Activated T-helper 2 cell treated with anti-CD3 and anti-CD28 coated beads, Interferon-gamma antibody, Interleukin-2, Interleukin-4, amounts not matched to agents 10 μg/mL and 5 μg/mL and 100 μg/mL, durations not matched to agents 14 hours and 24 hours and 36 hours (primary cell): ENCODE data around the gene TNFRSF1A. TPM values are rescaled to one million over a fixed set of nuclear protein-coding genes. Genes with fewer than 3 reads are reported as not detected.

ENCODE experiments used
- DNase-seq: peaks from one replicate; pipeline ENCODE4 v3.0.0; 2021; ENCODE audit warnings: low spot score
- H3K27ac Mint-ChIP-seq: one replicate; pipeline ENCODE4 v1.8.0; 2021; ENCODE audit warnings: mixed read lengths
- H3K27me3 Mint-ChIP-seq: one replicate; pipeline ENCODE4 v1.8.0; 2021; ENCODE audit warnings: low read depth, mixed read lengths
- H3K36me3 Mint-ChIP-seq: one replicate; pipeline ENCODE4 v1.8.0; 2021; ENCODE audit warnings: low read depth, mixed read lengths
- H3K4me1 Mint-ChIP-seq: one replicate; pipeline ENCODE4 v1.8.0; 2021; ENCODE audit warnings: low read depth, mixed read lengths
- H3K4me3 Mint-ChIP-seq: one replicate; pipeline ENCODE4 v1.8.0; 2021; ENCODE audit warnings: low read depth, mild to moderate bottlenecking, moderate library complexity, mixed read lengths
- H3K9me3 Mint-ChIP-seq: one replicate; pipeline ENCODE4 v1.8.0; 2021; ENCODE audit warnings: mixed read lengths
- intact Hi-C: fragments of 100-400 bp; cut with micrococcal nuclease; formaldehyde crosslinking; loops from one replicate; pipeline ENCODE4 v1.15.1; 2023
- total RNA-seq: library from RNA; stranded (reverse); gene quantifications from 2 replicates; pipeline ENCODE4 v1.2.3, GENCODE V29; 2022

The TNFRSF1A gene
- total RNA-seq, 1 donor from 2014 or later, result 37.6 TPM

GRCh38 chr12:6378709-6379472, 37.0 kb upstream of the TNFRSF1A start:
- H3K36me3 Mint-ChIP-seq, result no peaks in the 10 kb centered on the region
- DNase-seq, result no peak
- no peak overlapping the region for H3K27ac Mint-ChIP-seq
- no peaks in the 10 kb centered on the region for H3K9me3 Mint-ChIP-seq
- H3K27me3 Mint-ChIP-seq, result peaks cover 25% of the 10 kb centered on the region
- intact Hi-C loops, result no loop called here
- no peak overlapping the region for H3K4me3 Mint-ChIP-seq
- H3K4me1 Mint-ChIP-seq, result peaks cover 9% of the 10 kb centered on the region

GRCh38 chr12:6377667-6377994, 35.8 kb upstream of the TNFRSF1A start:
- Mint-ChIP-seq H3K27ac (no peak overlapping the region), H3K27me3 (peaks cover 20% of the 10 kb centered on the region), H3K9me3 (no peaks in the 10 kb centered on the region), H3K36me3 (no peaks in the 10 kb centered on the region), H3K4me3 (no peak overlapping the region), H3K4me1 (peaks cover 11% of the 10 kb centered on the region)
- no peak for DNase-seq
- intact Hi-C loops, result no loop called here

GRCh38 chr12:6376870-6377666, 35.2 kb upstream of the TNFRSF1A start:
- intact Hi-C loops, result no loop called here
- Mint-ChIP-seq H3K27ac (no peak overlapping the region), H3K9me3 (no peaks in the 10 kb centered on the region), H3K27me3 (peaks cover 17% of the 10 kb centered on the region), H3K36me3 (no peaks in the 10 kb centered on the region), H3K4me1 (peaks cover 17% of the 10 kb centered on the region), H3K4me3 (no peak overlapping the region)
- DNase-seq, result no peak

DNA sequence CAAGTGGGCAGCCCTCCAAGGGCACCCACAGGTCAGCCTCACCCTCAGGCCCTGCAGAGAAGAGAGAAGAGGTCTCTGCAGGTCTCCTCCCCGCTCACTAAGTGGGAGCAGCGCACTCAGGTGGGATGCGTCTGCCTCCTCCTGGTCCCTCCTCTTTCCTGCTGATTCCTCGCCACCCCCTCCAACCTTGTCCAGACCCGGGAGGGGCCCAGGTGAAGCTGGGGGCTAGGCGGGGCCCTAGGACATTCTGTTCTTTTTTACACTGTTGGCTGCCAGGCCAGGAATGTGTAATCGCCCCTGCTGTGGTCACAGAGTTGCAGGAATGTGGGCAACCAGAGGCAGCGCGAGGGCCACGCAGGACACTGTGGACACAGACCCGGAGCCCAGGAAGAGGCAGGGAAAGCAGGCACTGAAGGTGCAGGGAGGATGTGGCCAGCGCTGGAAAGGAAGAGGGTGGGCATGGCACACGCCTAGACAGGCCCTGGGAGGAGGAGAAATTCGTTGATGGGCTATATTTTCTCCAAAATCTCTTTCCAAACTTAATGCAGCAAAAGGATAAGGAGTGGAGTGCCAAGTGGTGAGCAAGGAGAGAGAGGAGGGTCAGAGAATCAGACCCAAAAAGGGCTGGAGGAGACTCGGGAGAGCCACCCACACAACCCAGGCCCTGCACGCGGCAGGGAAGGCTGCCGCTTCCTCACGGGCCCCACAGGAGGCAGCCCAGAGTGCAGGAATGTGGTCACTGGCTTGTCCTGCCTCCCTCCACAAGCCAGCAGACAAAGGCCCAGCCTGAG, 34.4 kb upstream of the TNFRSF1A start:
- H3K27me3 Mint-ChIP-seq, result peaks cover 9% of the 10 kb centered on the region
- intact Hi-C loops, result no loop called here
- H3K4me1 Mint-ChIP-seq, result peaks cover 18% of the 10 kb centered on the region
- no peaks in the 10 kb centered on the region for H3K9me3 Mint-ChIP-seq
- no peak for DNase-seq
- H3K36me3 Mint-ChIP-seq, result no peaks in the 10 kb centered on the region
- no peak overlapping the region for H3K27ac Mint-ChIP-seq
- H3K4me3 Mint-ChIP-seq, result no peak overlapping the region

- peaks cover 3% of the 10 kb centered on the region for H3K27me3 Mint-ChIP-seq
- H3K27ac Mint-ChIP-seq, result no peak within 1 kb of the TSS
- no peaks in the 10 kb centered on the region for H3K9me3 Mint-ChIP-seq
- no peak within 1 kb of the TSS for H3K4me3 Mint-ChIP-seq
- peaks cover 18% of the 10 kb centered on the region for H3K4me1 Mint-ChIP-seq
- H3K36me3 Mint-ChIP-seq, result no peaks in the 10 kb centered on the region
- DNase-seq, result no peak
- intact Hi-C loops, result no loop called here
Observed at GRCh38 chr12:6375269-6376078, 33.6 kb upstream of the TNFRSF1A start, which contains the start of gene SCNN1A. SCNN1A (minus strand) TSS chr12:6375563; CDS start chr12:6374783, 780 bp downstream.

DNA sequence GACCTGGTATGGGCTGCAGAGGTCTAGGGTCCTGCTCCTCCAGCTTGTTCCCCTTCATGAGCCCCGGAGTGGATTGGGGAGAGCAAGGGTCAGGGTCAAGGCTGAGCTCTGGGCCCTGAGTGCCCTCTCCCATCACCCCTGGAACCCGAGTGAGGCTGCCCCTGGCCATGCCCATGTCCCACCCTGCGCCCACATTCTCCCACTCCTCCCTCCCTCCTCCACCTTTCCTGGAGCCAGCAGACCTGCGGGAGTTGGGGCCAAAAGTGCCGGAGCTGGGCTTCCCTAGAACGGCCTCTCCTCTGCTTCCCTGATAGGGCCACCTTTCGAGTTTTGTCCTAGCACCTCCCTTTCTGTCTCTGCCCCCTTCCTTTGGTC, 32.9 kb upstream of the TNFRSF1A start:
- intact Hi-C loops, result no loop called here
- H3K27ac Mint-ChIP-seq, result no peak overlapping the region

DNA sequence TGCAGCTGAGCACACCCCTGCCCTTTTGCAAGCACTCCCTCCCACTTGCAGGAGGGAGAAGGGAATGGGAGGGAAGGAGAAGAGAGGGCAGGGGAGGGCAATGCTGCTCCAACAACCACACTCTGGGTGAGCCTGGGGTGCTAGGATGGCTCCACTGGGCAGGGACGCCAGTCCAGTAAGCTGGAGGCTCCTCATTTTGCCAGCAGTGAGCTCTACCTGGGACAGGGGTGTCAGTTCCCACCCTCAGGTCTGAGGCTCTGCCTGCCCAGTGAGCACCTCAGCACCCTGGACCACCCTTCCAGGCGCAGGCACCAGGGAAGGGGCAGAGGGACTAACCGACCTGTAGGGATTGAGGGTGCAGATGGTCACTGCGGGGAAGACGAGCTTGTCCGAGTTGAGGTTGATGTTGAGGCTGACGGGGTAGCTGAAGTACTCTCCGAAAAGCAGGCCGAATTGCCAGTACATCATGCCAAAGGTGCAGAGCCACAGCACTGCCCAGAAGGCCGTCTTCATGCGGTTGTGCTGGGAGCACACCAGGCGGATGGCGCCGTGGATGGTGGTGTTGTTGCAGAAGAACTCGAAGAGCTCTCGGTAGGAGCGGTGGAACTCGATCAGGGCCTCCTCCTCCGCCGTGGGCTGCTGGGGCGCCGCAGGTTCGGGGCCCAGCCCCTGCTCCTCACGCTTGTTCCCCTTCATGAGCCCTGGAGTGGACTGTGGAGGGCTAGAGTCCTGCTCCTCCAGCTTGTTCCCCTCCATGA, 32.3 kb upstream of the TNFRSF1A start:
- H3K9me3 Mint-ChIP-seq, result no peaks in the 10 kb centered on the region
- DNase-seq, result no peak
- intact Hi-C loops, result no loop called here
- H3K4me1 Mint-ChIP-seq, result peaks cover 18% of the 10 kb centered on the region
- no peaks in the 10 kb centered on the region for H3K36me3 Mint-ChIP-seq
- no peaks in the 10 kb centered on the region for H3K27me3 Mint-ChIP-seq
- H3K4me3 Mint-ChIP-seq, result no peak overlapping the region
- H3K27ac Mint-ChIP-seq, result no peak overlapping the region

More for the DNA sequence above, 32.9 kb upstream of the TNFRSF1A start:
- DNase-seq, result no peak
- Mint-ChIP-seq H3K4me1 (peaks cover 18% of the 10 kb centered on the region), H3K27me3 (no peaks in the 10 kb centered on the region), H3K9me3 (no peaks in the 10 kb centered on the region), H3K36me3 (no peaks in the 10 kb centered on the region), H3K4me3 (no peak overlapping the region)

GRCh38 chr12:6373022-6373787, 31.3 kb upstream of the TNFRSF1A start:
- Mint-ChIP-seq H3K27me3 (no peaks in the 10 kb centered on the region), H3K4me1 (peaks cover 26% of the 10 kb centered on the region), H3K4me3 (no peak overlapping the region), H3K27ac (no peak overlapping the region), H3K36me3 (no peaks in the 10 kb centered on the region), H3K9me3 (no peaks in the 10 kb centered on the region)
- DNase-seq, result no peak
- intact Hi-C loops, result no loop called here

DNA sequence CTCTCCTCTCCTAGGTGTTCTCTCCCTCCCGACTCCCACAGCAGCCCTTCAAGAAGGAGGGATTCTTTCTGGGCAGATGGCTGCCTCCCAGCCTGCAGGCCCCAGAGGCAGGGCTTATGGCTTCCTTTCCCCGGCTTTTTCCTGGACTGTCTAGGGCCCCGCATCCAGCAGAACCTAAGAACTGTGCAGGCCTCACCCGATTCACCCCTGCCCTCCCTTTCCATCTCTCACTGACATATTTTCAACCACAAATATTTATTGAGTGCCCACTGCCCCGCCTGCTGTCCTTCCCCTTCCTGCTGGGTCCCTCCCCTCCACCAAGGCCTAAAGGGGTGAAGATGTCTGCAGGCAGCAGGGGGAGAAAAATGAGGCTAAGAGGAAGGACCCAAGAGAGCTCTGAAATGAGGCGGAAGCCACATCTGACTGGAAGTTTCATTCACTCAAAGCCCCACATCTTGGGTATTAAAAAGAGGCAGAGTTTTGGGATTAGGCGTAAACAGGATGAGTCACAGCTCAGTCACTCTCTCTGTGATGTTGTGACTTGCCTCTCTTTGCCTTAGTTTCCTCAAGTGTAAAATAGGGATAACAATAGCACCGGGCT, 30.6 kb upstream of the TNFRSF1A start:
- H3K36me3 Mint-ChIP-seq, result no peaks in the 10 kb centered on the region
- H3K9me3 Mint-ChIP-seq, result no peaks in the 10 kb centered on the region
- no peak overlapping the region for H3K4me3 Mint-ChIP-seq
- no peak for DNase-seq
- H3K27ac Mint-ChIP-seq, result peak overlapping the region; percentile 51
- H3K4me1 Mint-ChIP-seq, result peaks cover 31% of the 10 kb centered on the region
- no peaks in the 10 kb centered on the region for H3K27me3 Mint-ChIP-seq
- intact Hi-C loops, result no loop called here

DNA sequence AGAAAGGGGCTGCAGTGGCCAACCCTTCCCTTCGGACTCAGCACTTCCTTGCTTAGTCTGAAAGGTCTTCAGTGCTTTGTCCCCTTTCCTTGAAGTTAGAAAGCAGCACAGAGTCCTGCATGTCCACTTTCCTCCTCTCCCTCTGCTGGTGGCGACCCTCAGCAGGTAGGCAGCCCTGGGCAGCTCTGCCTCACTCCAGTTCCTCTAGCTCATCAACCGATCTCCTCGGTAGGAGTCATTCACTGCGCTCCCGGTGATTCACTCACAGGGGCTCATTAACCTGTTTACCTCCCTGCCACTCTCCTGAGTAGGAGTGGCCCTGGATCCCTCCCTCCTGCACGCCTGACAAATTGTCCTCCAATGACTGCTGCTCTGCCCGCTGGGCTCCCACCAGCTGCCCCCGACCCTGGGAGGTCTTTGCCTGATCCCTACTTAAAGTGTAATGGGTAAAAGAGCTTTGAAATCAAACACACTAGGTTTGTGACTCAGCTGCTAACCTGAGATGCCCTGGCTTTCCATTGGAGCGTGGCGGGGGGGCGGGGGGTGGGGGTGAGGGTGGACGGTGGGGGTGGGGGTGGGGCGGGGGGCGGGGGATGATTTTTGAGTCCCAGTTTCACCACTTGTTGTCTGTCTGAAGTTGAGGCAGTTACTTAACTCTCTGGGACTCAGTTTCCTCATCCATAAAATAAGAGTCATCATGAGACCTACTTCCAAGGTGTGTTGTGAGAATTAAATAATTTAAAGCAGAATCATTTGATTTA, 29.3 kb upstream of the TNFRSF1A start:
- no peak for DNase-seq
- Mint-ChIP-seq H3K36me3 (no peaks in the 10 kb centered on the region), H3K4me1 (peaks cover 28% of the 10 kb centered on the region), H3K9me3 (no peaks in the 10 kb centered on the region), H3K27me3 (no peaks in the 10 kb centered on the region), H3K27ac (no peak overlapping the region), H3K4me3 (no peak overlapping the region)
- intact Hi-C loops, result no loop called here
